ENCODE data around the gene PLCB1.
"Not testable (repeated sequence)": the region's sequence is repeated elsewhere in the genome, so short reads cannot be mapped to it uniquely, and the experiment has no call there.

Gene PLCB1

DNA sequence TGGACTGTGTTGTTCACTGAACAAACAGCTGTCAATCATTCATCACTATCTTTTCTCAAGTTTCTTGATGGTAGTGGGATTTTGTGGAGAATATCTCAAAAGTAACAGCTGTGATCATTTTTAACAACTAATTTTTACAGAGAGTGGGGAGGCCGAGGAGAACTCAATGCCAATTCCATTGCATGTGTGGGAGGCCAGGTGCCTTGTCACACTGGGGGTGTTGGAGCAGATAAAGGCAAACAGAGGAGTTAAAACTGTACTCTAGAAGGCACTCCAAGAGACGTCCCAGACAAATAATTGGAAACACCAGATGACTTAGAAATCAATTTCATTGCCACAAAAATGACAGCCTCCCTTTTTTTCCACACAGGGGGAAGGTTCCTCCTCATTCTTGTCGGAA lies 669.6 kb downstream of the PLCB1 start:
- DNase-seq (ENCODE audit: low read depth in 2 of 2, low spot score in 1 of 2), result no peak

DNA sequence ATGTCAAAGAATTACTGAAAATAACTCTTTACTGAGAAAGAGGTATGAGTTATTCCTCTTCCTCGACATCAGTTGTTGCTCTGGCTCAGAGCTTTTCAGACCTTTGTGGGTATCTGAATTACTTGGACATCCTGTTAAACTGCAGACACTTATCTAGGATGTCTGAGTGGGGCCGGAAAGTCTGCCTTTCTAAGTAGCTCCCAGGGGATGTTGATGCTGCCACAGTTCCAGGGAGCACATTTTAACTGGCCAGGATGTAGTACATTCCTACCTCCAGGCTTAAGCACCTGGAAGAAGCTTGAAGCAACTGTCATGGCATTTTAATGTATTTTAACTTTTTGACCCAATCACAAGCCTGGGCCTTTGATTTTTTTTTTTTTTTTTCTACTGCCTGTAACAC lies 671.0 kb downstream of the PLCB1 start:
- DNase-seq (ENCODE audit: low read depth in 2 of 2, low spot score in 1 of 2), result no peak

DNA sequence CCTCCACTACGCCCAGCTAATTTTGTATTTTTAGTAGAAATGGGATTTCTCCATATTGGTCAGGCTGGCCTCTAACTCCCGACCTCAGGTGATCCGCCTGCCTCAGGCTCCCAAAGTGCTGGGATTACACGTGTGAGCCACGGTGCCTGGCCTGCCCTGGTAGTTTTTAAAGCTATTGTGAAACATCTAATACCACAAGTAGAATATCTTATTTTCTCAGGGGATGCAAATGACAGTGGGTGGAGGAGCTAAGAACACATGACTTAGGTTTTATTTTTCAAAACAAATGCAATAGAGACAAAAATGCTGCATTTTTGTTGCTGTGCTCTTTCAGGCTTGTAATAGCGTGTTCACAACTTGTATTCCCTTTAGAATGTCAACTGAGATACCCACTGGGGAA lies 671.9 kb downstream of the PLCB1 start:
- DNase-seq (ENCODE audit: low read depth in 2 of 2, low spot score in 1 of 2), result no peak

DNA sequence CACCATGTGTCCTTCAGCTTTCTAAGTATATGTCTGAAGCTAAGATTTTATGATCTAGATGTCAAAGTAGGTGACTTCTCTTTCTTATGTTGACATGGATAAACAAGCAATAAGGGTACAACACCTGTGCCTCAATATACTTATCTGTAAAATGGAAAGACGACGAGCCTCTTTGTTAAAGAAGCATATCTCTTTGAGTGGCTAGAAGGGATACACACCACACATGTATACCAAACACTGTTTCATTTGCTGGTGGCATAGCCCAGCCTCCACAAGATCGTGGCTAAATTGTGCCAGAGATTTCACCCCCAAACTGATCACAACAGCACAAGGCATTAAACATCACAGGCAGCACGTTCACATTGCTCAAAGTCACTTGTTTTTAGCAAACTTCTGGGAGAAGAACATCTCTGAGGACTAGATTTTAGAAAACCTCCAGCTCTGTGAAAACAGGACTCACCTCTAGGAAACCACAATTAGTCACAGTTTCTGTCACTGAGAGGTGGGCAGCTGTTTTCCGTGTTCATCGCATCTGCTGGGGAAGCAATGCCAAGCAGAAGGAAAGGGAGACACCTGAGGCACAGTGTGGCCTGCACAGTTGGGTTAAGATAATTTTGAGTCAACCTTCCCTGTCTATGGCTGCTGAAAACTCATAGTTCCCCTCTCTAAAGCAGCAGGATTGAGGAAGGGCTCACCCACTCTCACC lies 673.8 kb downstream of the PLCB1 start:
- no peak for DNase-seq (ENCODE audit: low read depth in 2 of 2, low spot score in 1 of 2)

DNA sequence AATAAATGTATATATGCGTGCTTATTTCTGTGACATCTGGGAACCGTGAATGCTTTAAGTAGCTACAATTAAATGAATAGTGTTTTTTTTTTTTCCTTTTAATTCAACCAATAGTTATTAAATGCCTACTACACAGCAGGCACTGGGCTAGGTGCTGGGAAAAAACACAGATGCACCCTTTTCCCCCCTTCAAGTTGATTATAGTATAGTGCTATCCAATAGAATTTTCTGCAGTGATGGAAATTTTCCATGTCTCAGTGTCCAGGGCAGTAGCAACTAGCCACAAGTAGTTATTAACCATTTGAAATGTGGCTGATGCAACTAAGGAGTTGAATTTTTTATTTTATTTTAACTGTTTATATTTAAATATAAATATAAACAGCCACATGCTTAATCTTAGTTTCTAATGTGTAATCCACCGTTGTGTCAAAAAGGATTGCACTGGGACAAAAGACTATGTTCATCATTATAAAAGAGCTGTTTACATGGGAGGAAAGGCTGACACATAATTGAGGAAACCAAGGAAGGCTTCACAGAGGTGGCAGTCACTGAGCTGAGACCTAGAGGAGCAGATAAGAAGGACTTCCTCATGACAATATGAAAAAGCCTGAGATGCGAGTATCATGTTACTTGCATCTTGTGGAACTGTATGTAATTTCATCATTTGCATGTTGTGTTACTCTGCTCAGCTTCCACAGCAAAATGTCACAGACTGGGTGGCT lies 675.6 kb downstream of the PLCB1 start:
- no peak for DNase-seq (ENCODE audit: low read depth in 2 of 2, low spot score in 1 of 2)

DNA sequence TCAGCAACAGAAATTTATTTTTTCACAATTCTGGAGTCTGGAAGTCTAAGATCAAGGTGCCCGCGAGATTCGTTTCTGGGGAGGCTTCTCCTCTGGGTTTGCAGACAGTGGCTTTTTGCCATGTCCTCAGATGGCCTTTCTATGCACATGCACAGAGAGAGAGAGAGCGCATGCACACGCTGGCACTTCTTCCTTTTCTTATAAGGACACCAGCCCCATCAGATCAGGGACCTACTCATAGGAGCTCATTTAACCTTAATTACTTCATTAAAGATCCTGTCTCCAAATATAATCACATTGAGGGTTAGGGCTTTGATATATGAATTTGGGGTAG lies 676.1 kb downstream of the PLCB1 start:
- no peak for DNase-seq (ENCODE audit: low read depth in 2 of 2, low spot score in 1 of 2)

DNA sequence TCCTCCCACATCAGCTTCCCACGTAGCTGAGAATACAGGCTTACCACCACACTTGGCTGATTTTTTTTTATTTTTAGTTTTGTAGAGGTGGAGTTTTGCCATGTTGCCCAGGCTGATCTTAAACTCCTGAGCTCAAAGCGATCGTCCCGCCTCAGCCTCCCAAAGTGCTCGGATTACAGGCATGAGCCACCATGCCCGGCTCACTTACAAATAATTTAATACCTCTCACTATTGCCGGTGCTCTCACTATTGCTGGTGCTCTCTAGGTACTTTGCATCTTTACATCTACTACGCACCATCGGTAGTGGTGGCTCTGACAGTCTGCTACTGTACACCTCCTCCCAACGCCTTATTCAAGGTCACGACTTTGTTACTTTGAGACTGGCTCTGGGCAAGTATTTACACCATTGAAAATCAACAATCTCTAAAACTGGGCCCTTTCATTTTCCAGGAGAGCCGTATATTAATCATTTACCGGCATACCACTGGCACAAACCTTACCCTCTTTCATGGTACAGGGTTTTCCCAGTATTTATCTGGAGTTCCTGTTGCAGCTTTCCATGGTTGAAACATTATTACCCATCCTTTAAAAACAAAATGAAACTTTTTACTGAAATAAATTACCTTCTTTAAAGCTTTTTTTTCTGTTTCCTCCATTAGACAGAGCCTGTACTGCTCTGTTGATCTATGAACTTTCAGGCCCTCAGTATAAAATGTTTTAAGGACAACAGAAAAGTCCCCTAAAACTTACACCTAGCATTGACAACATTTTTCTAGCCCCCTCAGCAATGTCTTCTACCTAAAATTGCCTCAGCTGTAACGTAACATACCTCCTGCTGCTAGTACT lies 677.3 kb downstream of the PLCB1 start:
- DNase-seq (ENCODE audit: low read depth in 2 of 2, low spot score in 1 of 2), result no peak

DNA sequence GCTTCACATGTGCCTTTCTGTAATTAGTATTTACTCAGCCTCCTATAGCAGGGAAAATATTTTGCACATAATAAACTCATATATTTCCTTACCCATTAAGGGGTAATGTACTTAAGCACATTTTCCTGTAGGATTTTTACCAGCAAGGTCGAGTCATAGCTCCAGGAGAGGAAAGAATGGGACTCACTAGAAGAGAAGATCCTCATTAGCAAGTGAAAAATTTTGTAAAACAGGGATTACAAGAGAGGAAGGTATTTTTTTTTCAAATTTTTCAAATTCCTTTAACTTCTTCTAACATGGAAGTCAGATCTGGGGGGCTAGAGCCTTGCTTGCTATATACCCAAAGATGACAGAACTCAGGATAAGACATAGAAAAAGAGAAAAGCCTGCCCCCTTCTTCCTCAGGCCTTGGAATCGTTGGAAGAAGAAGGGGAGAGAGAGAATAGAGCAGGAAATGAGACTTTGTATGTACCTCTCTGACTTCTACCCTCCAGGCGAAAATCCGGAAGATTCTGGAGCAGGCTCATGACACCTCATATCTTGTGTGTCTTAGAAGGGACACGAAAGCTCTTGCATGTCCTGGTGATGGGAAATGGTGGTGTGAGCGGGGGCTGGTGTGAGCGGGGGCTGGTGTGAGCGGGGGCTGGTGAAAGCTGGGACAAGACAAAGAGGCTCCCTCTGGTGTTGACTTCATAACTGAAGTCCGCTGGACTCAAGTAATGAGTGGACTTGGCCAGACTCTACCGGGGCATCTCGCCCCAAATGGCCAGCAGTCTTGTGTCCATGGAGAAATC lies 679.9 kb downstream of the PLCB1 start:
- no peak for DNase-seq (ENCODE audit: low read depth in 2 of 2, low spot score in 1 of 2)

DNA sequence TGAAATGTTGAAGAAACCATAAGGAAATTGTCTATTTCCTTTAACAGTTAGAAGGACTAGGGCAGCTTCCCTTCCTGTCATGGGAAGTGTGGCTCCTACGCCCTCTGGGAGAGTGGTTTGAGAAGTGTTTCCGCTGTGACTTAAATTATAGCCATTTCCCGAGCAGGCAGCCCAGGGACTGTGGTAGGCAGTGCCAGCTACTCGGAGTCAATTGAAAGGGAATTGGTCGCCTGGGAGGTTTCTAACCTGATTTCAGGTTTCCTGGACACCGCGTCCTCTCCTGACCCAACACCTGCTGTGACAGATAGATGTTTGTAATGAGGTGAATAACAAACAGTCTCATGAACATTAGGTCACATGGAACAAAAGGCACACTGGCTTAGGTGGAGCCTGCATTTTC lies 680.8 kb downstream of the PLCB1 start:
- DNase-seq (ENCODE audit: low read depth in 2 of 2, low spot score in 1 of 2), result no peak

DNA sequence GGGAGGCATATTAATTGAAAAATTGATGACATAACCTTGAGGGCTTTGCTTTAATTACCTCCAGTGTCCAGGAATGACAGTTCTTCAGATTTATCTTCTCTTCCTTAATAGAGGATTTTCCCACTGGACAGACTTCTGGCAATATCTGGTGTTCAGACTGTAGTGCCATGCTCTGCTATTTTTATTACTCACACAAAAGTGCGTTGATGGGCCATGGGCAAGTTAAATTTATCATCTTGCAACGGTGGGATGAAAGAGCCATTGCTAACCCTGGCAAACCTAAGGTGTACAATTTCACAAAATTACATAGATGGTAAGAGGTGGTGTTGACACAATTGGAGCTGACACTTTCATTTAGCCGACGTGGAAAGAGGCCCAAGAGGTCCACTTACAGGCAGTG lies 683.1 kb downstream of the PLCB1 start:
- no peak for DNase-seq (ENCODE audit: low read depth in 2 of 2, low spot score in 1 of 2)

DNA sequence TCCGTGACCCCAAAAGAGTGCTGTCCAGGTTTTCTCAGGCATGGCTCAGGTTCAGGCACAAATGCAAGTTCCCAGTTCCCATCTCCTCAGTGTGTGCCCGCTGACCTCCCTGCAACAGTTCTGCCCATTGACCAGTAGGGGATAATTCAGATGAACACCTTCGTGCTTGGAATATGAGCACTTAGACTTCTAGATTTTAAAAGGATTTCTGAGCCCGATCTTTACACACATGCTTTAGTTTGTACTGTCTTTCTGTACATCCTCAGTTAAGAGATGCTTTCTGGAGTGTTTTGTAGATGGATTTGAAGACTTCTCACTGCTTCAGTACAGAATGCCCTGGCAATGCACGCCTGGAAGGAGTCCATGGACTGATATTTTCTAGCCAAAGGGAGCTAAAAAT lies 697.2 kb downstream of the PLCB1 start:
- no peak for DNase-seq (ENCODE audit: low read depth in 2 of 2, low spot score in 1 of 2)

DNA sequence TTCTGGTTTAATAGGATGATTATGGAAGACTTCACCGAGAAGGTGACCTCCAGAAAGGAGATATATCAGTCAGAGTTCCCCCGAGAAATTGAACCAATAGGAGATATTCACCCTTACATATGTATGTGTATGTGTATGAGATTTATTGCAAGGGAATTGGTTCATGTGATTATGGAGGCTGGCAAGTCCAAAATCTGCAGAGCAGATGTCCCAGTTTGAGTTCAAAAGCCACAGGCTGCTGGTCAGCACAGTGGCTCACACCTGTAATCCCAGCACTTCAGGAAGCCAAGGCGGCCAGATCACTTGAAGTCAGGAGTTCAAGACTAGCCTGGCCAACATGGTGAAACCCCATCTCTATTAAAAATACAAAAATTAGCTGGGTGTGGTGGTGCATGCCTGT lies 702.2 kb downstream of the PLCB1 start:
- not testable (repeated sequence) for DNase-seq (ENCODE audit: low read depth in 2 of 2, low spot score in 1 of 2)

DNA sequence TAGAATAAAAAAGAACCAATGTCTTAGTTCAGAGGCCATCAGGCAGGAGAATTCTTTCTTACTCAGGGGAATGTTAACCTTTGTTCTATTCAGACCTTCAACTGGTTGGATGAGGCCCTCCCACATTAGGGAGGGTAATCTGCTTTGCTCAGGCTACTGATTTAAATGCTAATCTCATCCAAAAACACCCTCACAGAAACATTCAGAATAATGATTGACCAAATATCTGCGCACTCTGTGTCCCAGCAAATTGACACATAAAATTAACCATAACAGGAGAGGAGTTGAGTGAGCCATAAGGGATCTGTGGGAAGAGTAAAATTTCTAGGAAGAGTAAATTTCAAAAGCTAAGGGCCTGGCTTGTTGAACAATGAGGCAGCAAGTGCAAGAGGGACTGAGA lies 702.8 kb downstream of the PLCB1 start:
- DNase-seq (ENCODE audit: low read depth in 2 of 2, low spot score in 1 of 2), result no peak

DNA sequence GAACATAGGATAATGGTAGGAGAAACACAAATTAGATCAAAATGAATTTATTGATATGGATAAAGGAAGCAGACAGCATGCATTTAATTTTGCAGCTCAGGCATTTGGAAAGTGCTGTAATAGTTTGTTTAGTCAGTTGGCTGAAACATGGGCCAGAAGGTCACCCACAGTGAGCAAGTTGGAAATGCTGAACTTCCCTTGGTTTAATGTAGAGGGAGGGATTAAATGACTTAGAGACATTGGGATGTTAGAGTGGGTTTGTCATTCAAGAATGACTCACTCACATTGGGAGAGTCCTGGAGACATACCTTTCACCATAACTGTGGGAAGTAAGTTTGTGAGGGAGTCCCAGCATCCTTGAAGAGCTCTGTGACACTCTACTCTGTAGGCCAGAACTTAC lies 705.3 kb downstream of the PLCB1 start:
- no peak for DNase-seq (ENCODE audit: low read depth in 2 of 2, low spot score in 1 of 2)

DNA sequence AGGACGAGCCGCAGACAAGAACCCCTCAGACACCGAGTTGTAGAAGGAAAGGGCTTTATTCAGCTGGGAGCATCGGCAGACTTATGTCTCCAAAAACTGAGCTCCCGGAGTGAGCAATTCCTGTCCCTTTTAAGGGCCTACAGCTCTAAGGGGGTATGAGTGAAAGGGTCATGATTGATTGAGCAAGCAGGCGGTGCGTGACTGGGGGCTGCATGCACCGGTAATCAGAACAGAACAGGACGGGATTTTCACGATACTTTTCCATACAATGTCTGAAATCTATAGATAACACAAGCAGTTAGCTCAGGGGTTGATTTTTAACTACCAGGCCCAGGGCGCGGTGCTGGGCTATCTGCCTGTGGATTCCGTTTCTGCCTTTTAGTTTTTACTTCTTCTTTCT lies 710.5 kb downstream of the PLCB1 start:
- DNase-seq (ENCODE audit: low read depth in 2 of 2, low spot score in 1 of 2), result no peak

DNA sequence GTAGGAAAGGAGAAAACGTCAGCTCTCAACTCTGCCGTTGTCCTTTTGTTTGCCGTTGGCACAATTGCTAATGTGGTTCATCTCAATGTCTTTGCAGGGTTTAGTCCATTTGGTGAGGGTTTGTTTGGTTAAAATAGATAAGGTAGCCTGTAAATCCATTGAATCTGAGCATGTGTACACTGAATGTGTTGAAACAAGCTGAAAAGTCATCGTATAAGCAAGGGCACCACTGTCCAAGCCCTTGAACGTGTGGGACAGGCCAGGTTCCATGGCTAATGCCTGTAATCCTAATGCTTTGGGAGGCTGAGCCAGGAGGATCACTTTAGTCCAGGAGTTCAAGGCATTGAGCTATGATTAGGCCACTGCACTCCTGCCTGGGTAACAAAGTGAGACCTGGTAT lies 712.1 kb downstream of the PLCB1 start:
- DNase-seq (ENCODE audit: low read depth in 2 of 2, low spot score in 1 of 2), result no peak

DNA sequence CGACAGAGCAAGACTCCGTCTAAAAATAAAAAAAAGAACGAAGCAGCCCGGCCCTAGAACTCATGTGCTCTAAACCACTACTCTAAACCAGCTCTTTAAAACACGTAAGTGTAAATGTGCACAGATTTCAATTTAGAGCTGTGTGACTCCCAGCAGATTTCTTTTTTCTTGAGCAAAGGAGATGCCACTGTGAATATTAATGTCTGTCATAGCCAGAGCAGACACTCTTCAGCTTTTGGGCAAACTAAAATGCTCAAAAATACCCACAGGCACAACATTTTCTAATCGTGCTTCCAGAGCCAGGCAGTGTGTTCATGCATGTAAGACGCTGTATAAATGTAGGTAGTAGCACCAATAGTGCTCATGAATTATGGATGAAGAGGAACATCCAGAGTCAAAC lies 717.9 kb downstream of the PLCB1 start:
- DNase-seq (ENCODE audit: low read depth in 2 of 2, low spot score in 1 of 2), result no peak

DNA sequence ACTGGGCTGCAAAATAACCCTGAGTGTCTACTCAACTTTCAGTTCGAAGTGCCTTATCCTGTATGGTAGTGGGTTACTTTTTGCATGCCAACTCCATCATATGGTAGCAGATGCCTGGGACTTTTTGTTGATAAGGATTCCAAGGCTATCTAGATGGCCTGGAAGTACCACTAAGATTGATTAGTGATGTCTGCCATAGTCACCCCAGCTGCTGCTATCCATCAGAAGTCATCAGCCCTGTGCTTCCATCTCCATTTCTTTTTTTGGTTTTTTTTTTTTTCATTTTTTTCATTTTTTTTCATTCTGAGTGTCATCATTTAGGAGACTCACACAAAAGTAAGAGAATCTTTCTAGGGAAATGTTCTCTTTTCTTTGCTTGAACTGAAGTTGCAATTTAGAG lies 719.4 kb downstream of the PLCB1 start:
- no peak for DNase-seq (ENCODE audit: low read depth in 2 of 2, low spot score in 1 of 2)

DNA sequence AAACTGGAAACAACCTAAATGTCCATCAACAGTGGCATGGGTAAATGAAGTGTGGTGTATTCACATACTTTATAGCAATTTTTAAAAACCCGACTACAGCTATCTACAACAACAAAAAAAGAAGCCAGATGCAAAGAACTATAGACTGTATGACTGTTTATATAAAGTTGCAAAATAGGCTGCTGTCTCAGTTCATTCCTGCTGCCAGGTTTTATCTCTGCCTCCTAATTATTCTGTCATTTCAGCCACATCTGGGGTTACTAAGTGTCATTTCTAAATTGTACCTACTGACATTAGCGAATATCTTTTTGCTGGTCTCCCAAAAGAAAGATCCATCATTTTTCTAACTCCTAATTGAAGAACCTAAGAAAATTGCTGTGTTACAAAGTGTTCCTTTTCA lies 719.9 kb downstream of the PLCB1 start:
- DNase-seq (ENCODE audit: low read depth in 2 of 2, low spot score in 1 of 2), result not testable (repeated sequence)

DNA sequence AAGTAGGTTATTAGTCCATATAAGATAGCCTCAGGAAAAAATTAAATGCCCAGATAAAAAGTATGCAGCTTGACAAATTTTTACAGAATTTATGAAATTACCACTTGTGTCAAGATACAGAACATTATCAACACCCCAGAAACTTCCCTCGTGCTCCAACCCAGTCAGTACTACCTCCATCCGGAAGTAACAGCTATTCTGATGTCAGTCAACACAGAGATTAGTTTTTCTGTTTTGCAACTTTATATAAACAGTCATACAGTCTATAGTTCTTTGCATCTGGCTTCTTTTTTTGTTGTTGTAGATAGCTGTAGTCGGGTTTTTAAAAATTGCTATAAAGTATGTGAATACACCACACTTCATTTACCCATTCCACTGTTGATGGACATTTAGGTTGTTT lies 721.1 kb downstream of the PLCB1 start:
- not testable (repeated sequence) for DNase-seq (ENCODE audit: low read depth in 2 of 2, low spot score in 1 of 2)

DNA sequence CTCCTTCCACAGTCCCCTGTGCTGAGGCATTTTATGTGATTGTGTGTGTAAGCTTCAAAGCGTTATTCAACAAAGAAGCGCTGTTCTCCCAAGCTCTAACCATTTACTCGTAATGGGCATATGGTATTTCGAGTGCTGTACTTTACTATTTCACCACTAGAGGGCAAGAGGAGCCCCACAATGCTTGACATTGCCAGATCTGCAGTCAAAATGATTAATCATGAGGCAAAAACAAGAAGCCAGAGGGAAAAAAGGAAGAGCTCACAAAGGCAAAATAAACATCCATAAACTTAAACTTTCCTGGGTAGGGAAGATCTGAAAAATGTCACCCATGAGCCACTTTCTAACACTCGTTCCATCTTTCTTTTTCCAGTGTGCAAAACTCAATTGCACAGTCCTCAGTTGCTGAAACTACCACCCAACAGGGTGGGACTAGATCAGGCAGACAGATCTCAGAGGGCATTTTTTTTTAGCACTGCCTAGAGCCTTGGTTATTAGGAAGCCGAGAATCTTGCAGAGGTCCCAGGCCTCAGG lies 721.8 kb downstream of the PLCB1 start:
- DNase-seq (ENCODE audit: low read depth in 2 of 2, low spot score in 1 of 2), result no peak

All from stimulated activated CD8-positive, alpha-beta memory T cell treated with anti-CD3 and anti-CD28 coated beads, Interleukin-4, amount 100 ng/mL, for 4 hours (primary cell).